A549 (cell line): ENCODE measurements around the gene LCE3B. TPM values are rescaled to one million over a fixed set of nuclear protein-coding genes. Genes with fewer than 3 reads are reported as not detected.
A peak's percentile ranks its signal among the peaks of the same experiment; 100 is the strongest.

Experiments
- ATAC-seq, 2 experiments: fragments of 200-7000 bp in 1 of 2; fragments of >200 bp in 1 of 2; cut with Nextera tagmentation in 1 of 2; cut with Tn5 transposase in 1 of 2; 3 replicates each; pipeline versions ENCODE4 v1.8.0 to v1.9.1; 2018 to 2020; ENCODE audit warnings: mild to moderate bottlenecking in 1 of 2, moderate library complexity in 1 of 2
- CTCF ChIA-PET: fragments of 300-600 bp; sonication (Branson Sonifier 250); formaldehyde crosslinking; extraction: SDS; loops from one replicate; lab custom pipeline; 2021; ENCODE audit warnings: antibody characterized with exemption, inconsistent platforms; lab: Yijun Ruan, JAX
- POLR2A ChIA-PET: fragments of 350-600 bp; formaldehyde crosslinking; extraction: SDS; loops from one replicate; lab custom pipeline; 2021; ENCODE audit warnings: antibody characterized with exemption, inconsistent platforms; lab: Yijun Ruan, JAX
- DNase-seq, 2 experiments: peaks; one replicate each; pipeline versions ENCODE4 v3.0.0 to v3.0.0-alpha.2; 2011 to 2016; ENCODE audit warnings: low read depth in 1 of 2, low spot score in 1 of 2
- FAIRE-seq: peaks from 2 replicates; lab custom pipeline; 2011; peaks lifted over from hg19 to GRCh38; lab: Jason Lieb, UNC
- H3K27ac ChIP-seq, 2 experiments: fragments of >200 bp; sonication (Bioruptor Twin); formaldehyde crosslinking; 3 replicates each; pipeline ENCODE4 v1.5.1; 2016 to 2017
- H3K4me1 ChIP-seq: fragments of >200 bp; sonication (Bioruptor Twin); formaldehyde crosslinking; 3 replicates; pipeline ENCODE4 v1.6.1; 2016
- H3K4me2 ChIP-seq: fragments of >200 bp; sonication (Bioruptor Twin); formaldehyde crosslinking; 3 replicates; pipeline ENCODE4 v1.6.1; 2016
- H3K4me3 ChIP-seq: fragments of >200 bp; sonication (Bioruptor Twin); formaldehyde crosslinking; 3 replicates; pipeline ENCODE4 v1.5.1; 2016
- H3K9me3 ChIP-seq: fragments of >200 bp; sonication (Bioruptor Twin); formaldehyde crosslinking; 3 replicates; pipeline ENCODE4 v1.6.1; 2016
- BHLHE40 ChIP-seq: IDR thresholded peaks from 2 replicates; pipeline ENCODE4 v1.6.1; 2012; ENCODE audit warnings: low read depth, low read length, inconsistent platforms
- CHD4 ChIP-seq: fragments of 200-600 bp; sonication (generic); IDR thresholded peaks from 2 replicates; pipeline ENCODE4 v1.6.1; 2016; ENCODE audit warnings: antibody characterized with exemption, mild to moderate bottlenecking, borderline replicate concordance
- EHF ChIP-seq: fragments of 250-450 bp; sonication (Bioruptor Pico); IDR thresholded peaks from 2 replicates; pipeline ENCODE4 v1.5.0; 2020; ENCODE audit warnings: mild to moderate bottlenecking
- EP300 ChIP-seq, 2 experiments: fragments of >200 bp; sonication (Bioruptor Twin); formaldehyde crosslinking; IDR thresholded peaks; 2 replicates in 1 of 2; 3 replicates in 1 of 2; pipeline ENCODE4 v1.6.1; 2016 to 2017
- ESRRA ChIP-seq: fragments of 150-350 bp; IDR thresholded peaks from 2 replicates; pipeline ENCODE4 v1.6.1; 2014; ENCODE audit warnings: mild to moderate bottlenecking, low read length, borderline replicate concordance
- FOSL2 ChIP-seq, 2 experiments: fragments of 450-650 bp in 1 of 2; fragments of >200 bp in 1 of 2; sonication (Bioruptor Twin) in 1 of 2; formaldehyde crosslinking; IDR thresholded peaks; 2 replicates each; pipeline versions ENCODE4 v1.5.0 to v1.6.1; 2016 to 2020; ENCODE audit warnings: mild to moderate bottlenecking in 1 of 2, moderate library complexity in 1 of 2
- FOXS1 ChIP-seq: fragments of 250-450 bp; sonication (Bioruptor Pico); IDR thresholded peaks from 2 replicates; pipeline ENCODE4 v1.5.0; 2020; ENCODE audit warnings: mild to moderate bottlenecking, moderate library complexity
- HEYL ChIP-seq: fragments of 250-450 bp; sonication (Bioruptor Pico); IDR thresholded peaks from 2 replicates; pipeline ENCODE4 v1.8.0; 2021; ENCODE audit warnings: mild to moderate bottlenecking, moderate library complexity
- HOXA7 ChIP-seq: fragments of 250-450 bp; sonication (Bioruptor Pico); IDR thresholded peaks from 2 replicates; pipeline ENCODE4 v1.5.0; 2020; ENCODE audit warnings: mild to moderate bottlenecking, moderate library complexity
- HOXB5 ChIP-seq: fragments of 250-450 bp; sonication (Bioruptor Pico); IDR thresholded peaks from 2 replicates; pipeline ENCODE4 v1.5.0; 2020; ENCODE audit warnings: mild to moderate bottlenecking, moderate library complexity
- JUNB ChIP-seq: fragments of >200 bp; sonication (Bioruptor Twin); formaldehyde crosslinking; IDR thresholded peaks from 2 replicates; pipeline ENCODE4 v1.6.1; 2016
- KDM1A ChIP-seq: fragments of 200-600 bp; sonication (generic); IDR thresholded peaks from 2 replicates; pipeline ENCODE4 v1.6.1; 2016; ENCODE audit warnings: low read depth, mild to moderate bottlenecking
- MAFK ChIP-seq: fragments of 450-650 bp; IDR thresholded peaks from 2 replicates; pipeline ENCODE4 v1.6.1; 2014; ENCODE audit not compliant: partially characterized antibody
- MAX ChIP-seq: IDR thresholded peaks from 2 replicates; pipeline ENCODE4 v1.6.1; 2012
- NFE2L2 ChIP-seq: fragments of 150-350 bp; conservative IDR thresholded peaks from 2 replicates; pipeline ENCODE4 v1.6.1; 2014; ENCODE audit warnings: low read length
- POLR2AphosphoS2 ChIP-seq: conservative IDR thresholded peaks from 2 replicates; pipeline ENCODE4 v1.6.1; 2012; ENCODE audit warnings: low read length, improper control_type of control experiment, inconsistent platforms
- RAD21 ChIP-seq, 2 experiments: fragments of >200 bp in 1 of 2; sonication (Bioruptor Twin) in 1 of 2; formaldehyde crosslinking in 1 of 2; IDR thresholded peaks in 1 of 2; conservative IDR thresholded peaks in 1 of 2; 2 replicates in 1 of 2; 3 replicates in 1 of 2; pipeline ENCODE4 v1.6.1; 2012 to 2018; ENCODE audit warnings: inconsistent platforms in 1 of 2
- RARB ChIP-seq: fragments of 250-450 bp; sonication (Bioruptor Pico); IDR thresholded peaks from 2 replicates; pipeline ENCODE4 v1.8.0; 2021; ENCODE audit warnings: mild to moderate bottlenecking, moderate library complexity
- ZFP36 ChIP-seq: fragments of 450-650 bp; IDR thresholded peaks from 2 replicates; pipeline ENCODE4 v1.6.1; 2014; ENCODE audit warnings: borderline replicate concordance; ENCODE audit not compliant: partially characterized antibody
- ZNF302 ChIP-seq: fragments of 250-450 bp; sonication (Bioruptor Pico); IDR thresholded peaks from 2 replicates; pipeline ENCODE4 v1.9.0; 2021; ENCODE audit warnings: inconsistent platforms, mild to moderate bottlenecking, moderate library complexity
- ZSCAN20 ChIP-seq: fragments of 250-450 bp; sonication (Bioruptor Pico); IDR thresholded peaks from 2 replicates; pipeline ENCODE4 v1.8.0; 2022; ENCODE audit warnings: mild to moderate bottlenecking, moderate library complexity
- WGBS: methylation state at CpG from one replicate; pipeline ENCODE4 v1.1.6; 2017; ENCODE audit errors: missing lambda C conversion rate; 5-methylcytosine and 5-hydroxymethylcytosine counted together
- polyA plus RNA-seq, 4 experiments: library from polyadenylated mRNA; depleted of rRNA in 3 of 4; stranded (reverse); fragments of >200 nt; fragmentation: RNase III in 1 of 4; extraction: RNeasy Plus Mini Kit Qiagen cat#74134 plus additional on column Dnase treatment in 1 of 4; gene quantifications; 2 replicates in 3 of 4; 3 replicates in 1 of 4; pipeline ENCODE4 v1.2.3, GENCODE V29; 2011 to 2017
- TF ChIP-seq, protein P1 (sequence below): fragments of 200-600 bp; sonication (generic); IDR thresholded peaks from 2 replicates; pipeline ENCODE4 v1.6.1; 2016; ENCODE audit warnings: antibody characterized with exemption, mild to moderate bottlenecking, moderate library complexity

The LCE3B gene
- polyA plus RNA-seq, 2 of the 4 experiments (the other 2 are of a cell fraction), result not detected

DNA sequence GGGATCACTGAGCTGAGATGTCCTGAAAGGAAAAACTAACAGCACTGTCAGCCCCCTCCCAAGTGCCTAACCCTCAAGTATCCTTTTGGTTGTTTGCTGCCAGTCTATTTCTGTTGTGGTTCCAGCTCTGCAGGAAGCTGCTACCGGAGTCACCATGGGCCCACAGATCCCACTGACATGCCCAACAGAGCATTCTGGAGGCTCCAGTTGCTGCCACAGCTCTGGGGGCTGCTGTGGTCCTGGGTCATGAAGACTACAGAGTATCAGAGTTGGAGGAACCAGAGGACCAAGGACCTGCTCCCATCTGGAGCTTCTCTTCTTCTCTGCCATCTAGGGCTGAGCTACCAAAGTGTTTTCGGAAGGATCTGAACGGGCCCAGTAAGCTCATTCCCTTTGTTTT, 8.4 kb downstream of the LCE3B start:
- CTCF ChIA-PET, result interaction anchor here (1.5 kb wide), 1 partner anchor 42 kb away, joined by 3 read pairs; the partner anchor contains the start of gene LCE3D
- no peak for DNase-seq
- POLR2A ChIA-PET, result no interaction called here
- TF ChIP-seq RARB (CRISPR knock-in tag) (no peak), BHLHE40 (no peak), KDM1A (no peak), HOXA7 (no peak), HEYL (CRISPR knock-in tag) (no peak), MAX (no peak), EP300 (IDR thresholded peaks at IDR 0.05) (no peak), MAFK (no peak), EHF (CRISPR knock-in tag) (no peak), ESRRA (no peak), ZFP36 (no peak), RAD21 (conservative IDR thresholded peaks at IDR 0.05 in 1 of 2, IDR thresholded peaks at IDR 0.05 in 1 of 2) (no peak), JUNB (no peak), ZNF302 (CRISPR knock-in tag) (no peak), HOXB5 (CRISPR knock-in tag) (no peak), NFE2L2 (no peak)
- TF ChIP-seq, protein P1, sequence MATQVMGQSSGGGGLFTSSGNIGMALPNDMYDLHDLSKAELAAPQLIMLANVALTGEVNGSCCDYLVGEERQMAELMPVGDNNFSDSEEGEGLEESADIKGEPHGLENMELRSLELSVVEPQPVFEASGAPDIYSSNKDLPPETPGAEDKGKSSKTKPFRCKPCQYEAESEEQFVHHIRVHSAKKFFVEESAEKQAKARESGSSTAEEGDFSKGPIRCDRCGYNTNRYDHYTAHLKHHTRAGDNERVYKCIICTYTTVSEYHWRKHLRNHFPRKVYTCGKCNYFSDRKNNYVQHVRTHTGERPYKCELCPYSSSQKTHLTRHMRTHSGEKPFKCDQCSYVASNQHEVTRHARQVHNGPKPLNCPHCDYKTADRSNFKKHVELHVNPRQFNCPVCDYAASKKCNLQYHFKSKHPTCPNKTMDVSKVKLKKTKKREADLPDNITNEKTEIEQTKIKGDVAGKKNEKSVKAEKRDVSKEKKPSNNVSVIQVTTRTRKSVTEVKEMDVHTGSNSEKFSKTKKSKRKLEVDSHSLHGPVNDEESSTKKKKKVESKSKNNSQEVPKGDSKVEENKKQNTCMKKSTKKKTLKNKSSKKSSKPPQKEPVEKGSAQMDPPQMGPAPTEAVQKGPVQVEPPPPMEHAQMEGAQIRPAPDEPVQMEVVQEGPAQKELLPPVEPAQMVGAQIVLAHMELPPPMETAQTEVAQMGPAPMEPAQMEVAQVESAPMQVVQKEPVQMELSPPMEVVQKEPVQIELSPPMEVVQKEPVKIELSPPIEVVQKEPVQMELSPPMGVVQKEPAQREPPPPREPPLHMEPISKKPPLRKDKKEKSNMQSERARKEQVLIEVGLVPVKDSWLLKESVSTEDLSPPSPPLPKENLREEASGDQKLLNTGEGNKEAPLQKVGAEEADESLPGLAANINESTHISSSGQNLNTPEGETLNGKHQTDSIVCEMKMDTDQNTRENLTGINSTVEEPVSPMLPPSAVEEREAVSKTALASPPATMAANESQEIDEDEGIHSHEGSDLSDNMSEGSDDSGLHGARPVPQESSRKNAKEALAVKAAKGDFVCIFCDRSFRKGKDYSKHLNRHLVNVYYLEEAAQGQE, result no peak
- no peak for ATAC-seq
- no peak for FAIRE-seq
- Histone ChIP-seq H3K4me2 (no peak overlapping the region), H3K4me1 (no peaks in the 10 kb centered on the region), H3K27ac (no peak overlapping the region), H3K4me3 (no peak overlapping the region), H3K9me3 (no peaks in the 10 kb centered on the region)
- WGBS, result 41% methylated on average over 3 of the region's 3 CpGs

DNA sequence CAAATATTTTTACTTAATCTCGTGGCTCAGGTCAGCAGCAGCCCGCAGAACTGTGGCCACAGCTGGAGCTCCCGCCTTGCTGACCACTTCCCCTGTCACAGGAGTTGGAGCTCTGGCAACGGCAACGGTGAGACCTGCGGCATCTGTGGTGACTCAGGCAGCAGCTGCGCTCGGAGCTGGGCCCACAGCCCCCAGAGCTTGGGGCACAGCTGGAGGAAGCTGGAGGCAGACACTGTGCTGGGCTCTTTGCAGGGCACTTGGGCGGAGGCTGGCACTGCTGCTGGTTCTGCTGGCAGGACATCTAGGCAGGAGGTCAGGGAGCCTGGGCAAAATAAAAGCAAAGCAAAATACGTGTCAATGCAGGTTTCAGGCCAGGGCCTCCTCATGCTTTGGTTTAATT, 9.2 kb downstream of the LCE3B start, which contains the start of gene LCE3A:
TSS of gene LCE3A (minus strand) at position 301 of the 400 bp plus-strand sequence. CDS start at position 301, 0 bp downstream.
- Histone ChIP-seq H3K4me3 (no peak within 1 kb of the TSS), H3K4me2 (no peak within 1 kb of the TSS), H3K27ac (no peak within 1 kb of the TSS), H3K9me3 (no peaks in the 10 kb centered on the region), H3K4me1 (no peaks in the 10 kb centered on the region)
- peak in 1 of 2 experiments; percentile 44; a peak in 4 of 6 replicates for ATAC-seq
- WGBS, result 64% methylated on average over 10 of the region's 10 CpGs
- CTCF ChIA-PET, result interaction anchor here (0.8 to 1.5 kb wide), 2 partner anchors 23 to 43 kb away, joined by 3 read pairs; partner anchors contain the start of gene LCE3D
- TF ChIP-seq KDM1A (no peak), CHD4 (no peak), POLR2AphosphoS2 (no peak), FOXS1 (CRISPR knock-in tag) (no peak), FOSL2 (IDR thresholded peaks at IDR 0.05) (no peak), FOSL2 (CRISPR knock-in tag; IDR thresholded peaks at IDR 0.05) (no peak), ZSCAN20 (CRISPR knock-in tag) (no peak)
- POLR2A ChIA-PET, result no interaction called here
- no peak for DNase-seq
- FAIRE-seq, result no peak
